LoVo (cell line): ENCODE measurements around the gene WFIKKN2.

Source experiments
- DNase-seq: peaks from one replicate; pipeline ENCODE4 v3.0.0-alpha.2; 2016; ENCODE audit warnings: low spot score

Gene WFIKKN2

GRCh38 chr17:50808413-50808812 lies 27.0 kb upstream of the WFIKKN2 start:
- DNase-seq = no peak

- no peak for DNase-seq
Observed at GRCh38 chr17:50808888-50809287, 26.5 kb upstream of the WFIKKN2 start.

GRCh38 chr17:50813583-50813982 lies 21.8 kb upstream of the WFIKKN2 start:
- DNase-seq = no peak

GRCh38 chr17:50815400-50815799 lies 20.0 kb upstream of the WFIKKN2 start:
- DNase-seq = no peak

- no peak for DNase-seq
Observed at GRCh38 chr17:50816271-50816670, 19.1 kb upstream of the WFIKKN2 start.

GRCh38 chr17:50816771-50817751 lies 18.3 kb upstream of the WFIKKN2 start:
- DNase-seq = peak; percentile 14

GRCh38 chr17:50817838-50818237 lies 17.5 kb upstream of the WFIKKN2 start:
- DNase-seq = peak; percentile 38

- DNase-seq = no peak
Observed at GRCh38 chr17:50818261-50818660, 17.1 kb upstream of the WFIKKN2 start.

- DNase-seq = no peak
Observed at GRCh38 chr17:50818921-50819657, 16.3 kb upstream of the WFIKKN2 start.

GRCh38 chr17:50820651-50821050 lies 14.7 kb upstream of the WFIKKN2 start:
- no peak for DNase-seq

- DNase-seq = no peak
Observed at GRCh38 chr17:50822550-50822949, 12.8 kb upstream of the WFIKKN2 start.

GRCh38 chr17:50824429-50824828 lies 11.0 kb upstream of the WFIKKN2 start:
- DNase-seq = no peak

- no peak for DNase-seq
Observed at GRCh38 chr17:50825188-50825587, 10.2 kb upstream of the WFIKKN2 start.

- DNase-seq = no peak
Observed at GRCh38 chr17:50828508-50829170, 6.7 kb upstream of the WFIKKN2 start.

- DNase-seq = no peak
Observed at GRCh38 chr17:50829332-50829731, 6.1 kb upstream of the WFIKKN2 start.

- no peak for DNase-seq
Observed at GRCh38 chr17:50830352-50830751, 5.0 kb upstream of the WFIKKN2 start.

GRCh38 chr17:50830994-50831393 lies 4.4 kb upstream of the WFIKKN2 start:
- no peak for DNase-seq

GRCh38 chr17:50831471-50831928 lies 3.9 kb upstream of the WFIKKN2 start:
- DNase-seq = no peak

GRCh38 chr17:50832267-50832863 lies 3.0 kb upstream of the WFIKKN2 start:
- no peak for DNase-seq

GRCh38 chr17:50832864-50833381 lies 2.5 kb upstream of the WFIKKN2 start:
- no peak for DNase-seq

GRCh38 chr17:50833510-50834428 lies 1.6 kb upstream of the WFIKKN2 start:
- DNase-seq = no peak
